ENCODE data around the gene PEDS1. TPM values are rescaled to one million over a fixed set of nuclear protein-coding genes. Genes with fewer than 3 reads are reported as not detected.
"Not testable (repeated sequence)": the region's sequence is repeated elsewhere in the genome, so short reads cannot be mapped to it uniquely, and the experiment has no call there.

PEDS1 gene
- total and polyA plus RNA-seq, 2 of the 13 experiments (the other 11 are each of a cell fraction or from before 2014, with no cell fraction given) = 30.5 to 93.9 TPM

- Histone ChIP-seq H3K4me1 (ENCODE audit: insufficient read depth, low read length) (peaks cover 30% of the 10 kb centered on the region), H3K9ac (ENCODE audit: insufficient read depth, low read depth, low read length) (no peak overlapping the region), H2AFZ (ENCODE audit: low read length) (no peak overlapping the region), H3K27ac (ENCODE audit: extremely low read length, insufficient read depth, low read length) (no peak overlapping the region), H3K27me3 (ENCODE audit: control insufficient read depth in 1 of 2, insufficient read depth in 2 of 2, low read length in 2 of 2) (no peaks in the 10 kb centered on the region), H3K9me3 (ENCODE audit: low read length) (no peaks in the 10 kb centered on the region), H3K4me2 (ENCODE audit: low read depth, low read length) (no peak overlapping the region), H4K20me1 (ENCODE audit: insufficient read depth, low read length) (peaks cover 3% of the 10 kb centered on the region; the same call in 1 of the 2 replicates), H3K36me3 (replicated peaks in 1 of 2; ENCODE audit: control insufficient read depth in 1 of 2, insufficient read depth in 2 of 2, low read length in 2 of 2) (peaks cover 41 to 69% of the 10 kb centered on the region in 2 experiments), H3K4me3 (replicated peaks in 1 of 3; ENCODE audit: insufficient read depth in 1 of 3, low read depth in 2 of 3, low read length in 3 of 3) (no peak overlapping the region), H3K79me2 (ENCODE audit: insufficient read depth, low read length) (peaks cover 14% of the 10 kb centered on the region)
- intact Hi-C loops (cut with micrococcal nuclease; ENCODE audit: unreplicated experiment) = no loop called here
- WGBS (ENCODE audit: low lambda C conversion rate) = 95% methylated on average over 15 of the region's 15 CpGs
- FAIRE-seq (peak; percentile 53), ATAC-seq (no peak), DNase-seq (ENCODE audit: low spot score) (no peak)
- POLR2A ChIA-PET = interaction anchor here (1.1 to 1.3 kb wide), 3 partner anchors 16 to 23 kb away, joined by 3 read pairs; partner anchors contain the start of gene PEDS1
- CTCF ChIA-PET (ENCODE audit: low intra/inter-chr PET ratio, low total read pairs) = no interaction called here
- no TSS peak for BruUV-seq (replicated peaks)
- in situ Hi-C loops (cut with HindIII; ENCODE audit: extremely low pct_ligation_motif_present, low pct_unique_long_range_greater_than_20kb) = no loop called here
- 0 out of 2 replicates have a peak, but pooled peaks have one; percentile 9 for TF ChIP-seq HNF1B (CRISPR knock-in tag; IDR thresholded peaks at IDR 0.05)
- TF ChIP-seq TAF1 (CRISPR knock-in tag; IDR thresholded peaks at IDR 0.05) = 0 out of 2 replicates have a peak, but pooled peaks have one; percentile 5
- 0 out of 2 replicates have a peak, but pooled peaks have one; percentile 9 for TF ChIP-seq GATAD1 (CRISPR knock-in tag; IDR thresholded peaks at IDR 0.05)
- 0 out of 2 replicates have a peak, but pooled peaks have one; percentile 7 for TF ChIP-seq SAP130 (CRISPR knock-in tag; IDR thresholded peaks at IDR 0.05; ENCODE audit: low read depth)
- TF ChIP-seq CREB1 (IDR thresholded peaks at IDR 0.05) = 0 out of 2 replicates have a peak, but pooled peaks have one; percentile 24
- no peak for TF ChIP-seq CREB1 (CRISPR knock-in tag; IDR thresholded peaks at IDR 0.05)
- TF ChIP-seq KDM2A (CRISPR knock-in tag; IDR thresholded peaks at IDR 0.05; ENCODE audit: borderline replicate concordance, low read depth) = 0 out of 2 replicates have a peak, but pooled peaks have one; percentile 11
- TF ChIP-seq FOXO4 (CRISPR knock-in tag; conservative IDR thresholded peaks at IDR 0.05) = 0 out of 2 replicates have a peak, but pooled peaks have one; percentile 41
- TF ChIP-seq ZNF572 (CRISPR knock-in tag; IDR thresholded peaks at IDR 0.05) = 0 out of 2 replicates have a peak, but pooled peaks have one; percentile 43
- TF ChIP-seq ATM (IDR thresholded peaks at IDR 0.05; ENCODE audit: borderline replicate concordance) = no peak
- TF ChIP-seq MXD1 (CRISPR knock-in tag; IDR thresholded peaks at IDR 0.05) = 0 out of 2 replicates have a peak, but pooled peaks have one; percentile 47
- TF ChIP-seq CBFB (CRISPR knock-in tag; IDR thresholded peaks at IDR 0.05) = no peak
- no peak for TF ChIP-seq ZNF775 (CRISPR knock-in tag; IDR thresholded peaks at IDR 0.05; ENCODE audit: borderline replicate concordance)
Observed at GRCh38 chr20:50136822-50137599, 16.5 kb downstream of the PEDS1 start.

GRCh38 chr20:50135157-50135556 lies 18.4 kb downstream of the PEDS1 start:
- H3K9me3 ChIP-seq (ENCODE audit: low read length); DNase-seq (ENCODE audit: low spot score); H3K4me2 ChIP-seq (ENCODE audit: low read depth, low read length); H3K4me3 ChIP-seq (replicated peaks in 1 of 3; ENCODE audit: insufficient read depth in 1 of 3, low read depth in 2 of 3, low read length in 3 of 3); H3K27ac ChIP-seq (ENCODE audit: extremely low read length, insufficient read depth, low read length); intact Hi-C loops (cut with micrococcal nuclease; ENCODE audit: unreplicated experiment); BruUV-seq (replicated peaks); H3K27me3 ChIP-seq (ENCODE audit: control insufficient read depth in 1 of 2, insufficient read depth in 2 of 2, low read length in 2 of 2); CTCF ChIA-PET (ENCODE audit: low intra/inter-chr PET ratio, low total read pairs); H4K20me1 ChIP-seq (ENCODE audit: insufficient read depth, low read length); H3K9ac ChIP-seq (ENCODE audit: insufficient read depth, low read depth, low read length); FAIRE-seq; ATAC-seq; H2AFZ ChIP-seq (ENCODE audit: low read length); in situ Hi-C loops (cut with HindIII; ENCODE audit: extremely low pct_ligation_motif_present, low pct_unique_long_range_greater_than_20kb): not testable (repeated sequence)
- Histone ChIP-seq H3K4me1 (ENCODE audit: insufficient read depth, low read length) (peaks cover 30% of the 10 kb centered on the region), H3K79me2 (ENCODE audit: insufficient read depth, low read length) (peaks cover 14% of the 10 kb centered on the region), H3K36me3 (replicated peaks in 1 of 2; ENCODE audit: control insufficient read depth in 1 of 2, insufficient read depth in 2 of 2, low read length in 2 of 2) (peaks cover 44 to 63% of the 10 kb centered on the region in 2 experiments)
- POLR2A ChIA-PET = interaction anchor here (1.4 kb wide), 1 partner anchor 17 kb away, joined by 8 read pairs; the partner anchor contains the start of gene PEDS1
- 98% methylated on average over 7 of the region's 7 CpGs for WGBS (ENCODE audit: low lambda C conversion rate)

Data from HepG2 (cell line).